ENCODE results near the gene PPM1D.
A peak's percentile ranks its signal among the peaks of the same experiment; 100 is the strongest.

Gene PPM1D

GRCh38 chr17:60618854-60619526, 19.0 kb downstream of the PPM1D start:
- no peak for DNase-seq

- no peak for DNase-seq
Observed at GRCh38 chr17:60622961-60623360, 23.0 kb downstream of the PPM1D start.

DNA sequence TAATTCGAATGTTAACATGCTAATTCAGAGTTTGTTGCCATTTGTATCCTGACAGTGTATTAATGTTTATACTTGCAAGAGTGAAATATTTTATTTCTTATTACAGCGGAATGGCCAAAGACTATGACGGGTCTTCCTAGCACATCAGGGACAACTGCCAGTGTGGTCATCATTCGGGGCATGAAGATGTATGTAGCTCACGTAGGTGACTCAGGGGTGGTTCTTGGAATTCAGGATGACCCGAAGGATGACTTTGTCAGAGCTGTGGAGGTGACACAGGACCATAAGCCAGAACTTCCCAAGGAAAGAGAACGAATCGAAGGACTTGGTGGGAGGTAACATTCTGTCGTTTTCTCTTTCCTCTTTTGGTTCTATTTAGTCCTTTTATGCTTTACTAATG, 23.4 kb downstream of the PPM1D start:
- DNase-seq: no peak

- DNase-seq: no peak
Observed at GRCh38 chr17:60627124-60627523, 27.1 kb downstream of the PPM1D start.

GRCh38 chr17:60628252-60628889, 28.4 kb downstream of the PPM1D start:
- DNase-seq: no peak

DNA sequence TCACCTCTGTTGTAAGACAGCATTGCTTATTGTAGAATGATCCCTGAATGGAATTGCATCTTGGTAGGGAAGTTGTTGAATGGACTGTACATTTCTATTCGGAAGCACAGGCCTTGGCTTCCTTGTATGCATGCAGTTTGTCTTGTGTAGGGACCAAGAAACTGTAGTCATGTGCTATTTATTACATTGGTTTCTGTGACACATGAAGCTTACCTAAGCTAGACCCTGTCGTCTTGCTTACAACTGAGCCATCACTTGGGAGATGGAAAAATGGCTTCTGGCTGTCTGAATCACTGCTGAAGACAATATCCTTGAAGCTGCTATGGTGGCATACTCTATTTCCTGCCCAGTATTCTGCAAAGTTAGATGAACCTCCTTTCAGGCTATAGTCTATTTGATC, 29.1 kb downstream of the PPM1D start:
- DNase-seq: no peak

- peak in 16 of 56 donors; percentile 1 to 42 (median 14) for DNase-seq
Observed at GRCh38 chr17:60630352-60630751, 30.4 kb downstream of the PPM1D start.

DNA sequence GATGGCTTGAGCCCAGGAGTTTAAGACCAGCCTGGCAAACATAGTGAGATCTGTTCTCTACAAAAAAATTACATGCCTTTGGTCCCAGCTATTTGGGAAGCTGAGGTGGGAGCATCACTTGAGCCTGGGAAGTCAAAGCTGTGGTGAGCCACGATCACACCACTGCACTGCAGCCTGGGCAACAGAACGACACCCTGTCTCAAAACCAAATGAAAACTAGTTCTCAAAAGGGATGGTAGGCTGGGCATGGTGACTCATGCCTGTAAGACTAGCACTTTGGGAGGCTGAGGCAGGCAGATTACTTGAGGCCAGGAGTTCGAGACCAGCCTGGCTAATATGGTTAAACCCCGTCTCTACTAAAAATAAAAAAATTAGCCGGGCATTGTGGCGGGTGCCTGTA, 31.1 kb downstream of the PPM1D start:
- no peak for DNase-seq

GRCh38 chr17:60637683-60638082, 37.7 kb downstream of the PPM1D start:
- DNase-seq: no peak

- no peak for DNase-seq
Observed at GRCh38 chr17:60639019-60639330, 39.0 kb downstream of the PPM1D start.

DNA sequence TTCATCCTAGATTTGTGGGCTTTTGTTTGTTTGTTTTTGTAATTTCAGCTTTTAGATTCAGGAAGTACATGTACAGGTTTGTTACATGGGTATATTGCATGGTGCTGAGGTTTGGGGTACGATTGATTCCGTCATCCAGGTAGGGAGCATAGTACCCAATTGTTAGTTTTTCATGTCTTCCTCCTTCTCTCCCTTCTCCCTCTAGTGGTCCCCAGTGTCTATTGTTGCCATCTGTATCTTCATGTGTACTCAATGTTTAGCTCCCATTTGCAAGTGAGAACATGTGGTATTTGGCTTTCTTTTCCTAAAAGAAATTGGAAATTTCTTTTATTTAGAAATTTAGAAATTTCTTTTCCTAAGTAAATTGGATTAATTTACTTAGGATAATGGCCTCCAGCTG, 40.5 kb downstream of the PPM1D start:
- no peak for DNase-seq

GRCh38 chr17:60641126-60641525, 41.1 kb downstream of the PPM1D start:
- no peak for DNase-seq

DNA sequence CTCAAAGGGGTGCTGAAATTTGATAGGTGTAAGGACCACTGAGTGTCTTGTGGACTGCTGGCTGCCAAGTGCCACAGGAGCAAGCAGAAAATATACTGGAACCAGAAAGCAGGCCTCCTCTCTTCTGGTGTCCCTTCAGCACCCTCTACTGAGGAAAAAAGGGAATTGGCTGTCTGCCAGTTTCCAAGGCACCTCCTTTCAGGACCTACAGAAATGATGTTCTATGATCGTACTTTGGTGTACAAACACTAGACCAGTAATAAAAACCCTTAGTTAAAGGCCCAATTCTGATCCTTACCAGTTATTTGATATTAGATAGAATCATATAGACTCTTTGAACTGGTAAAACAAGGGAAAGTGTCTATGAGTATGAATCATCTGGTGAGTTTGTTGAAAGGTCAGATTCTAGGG, 41.8 kb downstream of the PPM1D start:
- DNase-seq: peak in 43 of 56 donors; percentile 4 to 82 (median 46)

DNA sequence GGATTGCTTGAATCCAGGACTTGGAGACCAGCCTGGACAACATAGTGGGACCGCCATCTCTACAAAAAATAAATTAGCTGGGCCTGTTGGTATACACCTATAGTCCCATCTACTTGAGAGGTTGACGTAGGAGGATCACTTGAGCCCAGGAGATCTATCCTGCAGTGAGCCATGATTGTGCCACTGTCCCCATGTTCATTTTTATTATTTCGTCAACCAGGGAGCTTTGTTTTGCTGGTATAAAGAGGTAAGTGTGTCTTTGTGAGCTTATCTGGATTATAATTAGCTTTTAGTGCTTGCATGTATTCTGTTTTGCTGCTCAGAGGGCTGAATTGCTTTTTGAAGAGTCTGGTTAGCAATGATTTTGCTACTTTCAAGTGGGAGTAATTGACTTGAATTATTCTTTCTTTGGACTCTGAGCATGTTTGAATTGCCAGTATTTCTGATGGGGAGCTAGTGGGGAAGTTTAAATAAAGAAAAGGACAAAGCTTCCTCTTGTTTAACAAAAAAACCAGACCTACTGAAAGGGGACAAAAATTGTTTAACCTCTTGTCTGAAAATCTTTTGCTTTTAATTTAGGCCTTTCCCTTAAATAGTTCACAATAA, 46.0 kb downstream of the PPM1D start:
- DNase-seq: no peak

DNA sequence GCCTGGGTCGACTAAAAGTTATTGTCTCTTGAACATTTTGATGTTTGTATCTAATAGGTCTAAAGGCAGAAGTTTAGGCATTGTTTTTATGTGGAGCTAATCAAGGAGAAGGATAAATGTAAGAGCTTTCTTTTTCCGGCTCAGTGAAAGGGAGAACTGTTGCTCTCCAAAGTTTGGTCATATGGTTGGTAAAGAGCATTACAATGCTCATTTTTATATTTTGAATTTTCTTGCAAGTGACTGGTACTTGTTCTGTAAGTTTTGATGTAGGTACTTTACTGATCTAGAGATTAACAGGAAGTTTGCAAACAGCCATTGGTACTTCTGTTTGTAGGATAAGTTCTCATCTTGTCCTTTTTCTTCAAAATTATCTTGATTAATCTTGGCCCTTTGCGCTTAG, 46.7 kb downstream of the PPM1D start:
- no peak for DNase-seq

GRCh38 chr17:60647705-60648104, 47.7 kb downstream of the PPM1D start:
- no peak for DNase-seq

DNA sequence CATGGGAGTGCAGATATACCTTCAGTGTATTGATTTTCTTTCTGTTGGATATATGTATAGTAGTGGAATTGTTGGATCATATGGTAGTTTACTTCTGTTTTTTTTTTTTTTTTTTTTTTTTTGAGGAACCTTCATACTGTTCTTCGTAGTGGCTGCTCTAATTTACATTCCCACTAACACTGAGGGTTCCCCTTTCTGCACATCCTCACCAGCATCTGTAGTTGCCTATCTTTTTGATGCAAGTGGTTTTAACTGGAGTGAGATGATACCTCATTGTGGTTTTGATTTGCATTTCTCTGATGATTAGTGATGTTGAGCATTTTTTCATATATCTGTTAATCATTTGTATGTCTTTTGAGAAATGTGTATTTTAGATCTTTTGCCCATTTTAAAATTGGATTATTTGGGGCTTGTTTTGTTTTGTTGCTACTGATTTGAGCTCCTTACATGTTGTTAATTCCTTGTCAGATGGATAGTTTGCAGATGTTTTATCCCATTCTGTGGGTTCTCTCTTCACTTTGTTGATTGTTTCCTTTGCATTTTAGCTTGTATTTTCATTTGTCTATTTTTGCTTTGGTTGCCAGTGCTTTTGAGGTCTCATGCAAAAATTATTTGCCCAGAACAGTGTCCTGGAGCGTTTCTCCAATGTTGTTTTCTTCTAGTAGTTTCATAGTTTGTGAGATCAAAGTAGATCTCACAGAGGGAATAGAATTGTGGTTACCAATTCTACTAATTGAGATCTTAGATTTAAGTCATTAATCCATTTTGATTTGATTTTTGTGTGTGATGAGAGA, 52.7 kb downstream of the PPM1D start:
- no peak for DNase-seq

DNA sequence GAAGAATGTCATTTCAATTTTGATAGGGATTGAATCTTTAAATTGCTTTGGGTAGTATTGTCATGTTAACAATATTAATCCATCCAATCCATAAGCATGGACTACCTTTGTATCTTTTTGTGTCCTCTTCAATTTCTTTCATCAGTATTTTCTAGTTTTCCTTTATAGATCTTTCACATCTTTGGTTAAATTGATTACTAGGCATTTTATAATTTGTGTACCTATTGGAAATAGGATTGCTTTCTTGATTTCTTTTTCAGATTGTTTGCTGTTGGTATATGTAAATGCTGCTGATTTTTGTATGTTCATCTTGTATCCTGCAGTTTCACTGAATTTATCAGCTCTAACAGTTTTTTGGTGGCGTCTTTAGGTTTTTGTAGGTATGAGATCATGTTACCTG, 53.6 kb downstream of the PPM1D start:
- no peak for DNase-seq

GRCh38 chr17:60656499-60656898, 56.5 kb downstream of the PPM1D start:
- peak in 4 of 56 donors; percentile 1 to 21 (median 6) for DNase-seq

GRCh38 chr17:60659156-60659555, 59.2 kb downstream of the PPM1D start:
- DNase-seq: no peak

DNA sequence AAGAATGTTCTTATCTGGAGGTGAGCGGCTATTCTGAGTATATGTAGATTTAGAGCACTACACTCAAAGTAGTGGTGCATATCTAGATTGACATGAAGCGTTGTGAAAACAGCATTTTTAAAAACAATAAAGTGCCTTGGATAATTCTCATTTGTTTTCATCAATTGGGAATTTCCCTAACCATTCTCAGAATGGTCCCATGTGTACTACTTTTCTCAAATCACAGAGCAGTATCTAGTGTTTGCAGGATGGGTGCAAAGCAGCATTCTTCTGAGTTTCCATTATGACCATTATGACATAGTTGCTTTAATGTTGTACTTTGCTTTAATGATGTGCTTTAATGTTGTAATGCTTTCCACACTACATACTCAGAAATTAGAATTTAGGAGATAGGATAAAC, 61.5 kb downstream of the PPM1D start:
- DNase-seq: no peak

DNA sequence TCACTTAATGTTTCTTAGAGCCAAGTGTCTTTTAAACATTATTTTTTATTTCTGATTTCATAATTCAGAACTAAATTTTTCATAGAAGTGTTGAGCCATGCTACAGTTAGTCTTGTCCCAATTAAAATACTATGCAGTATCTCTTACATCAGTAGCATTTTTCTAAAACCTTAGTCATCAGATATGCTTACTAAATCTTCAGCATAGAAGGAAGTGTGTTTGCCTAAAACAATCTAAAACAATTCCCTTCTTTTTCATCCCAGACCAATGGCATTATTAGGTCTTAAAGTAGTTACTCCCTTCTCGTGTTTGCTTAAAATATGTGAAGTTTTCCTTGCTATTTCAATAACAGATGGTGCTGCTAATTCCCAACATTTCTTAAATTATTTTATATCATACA, 64.0 kb downstream of the PPM1D start:
- no peak for DNase-seq

All from amygdala (tissue), 56 donors.